ENCODE results near the gene LMF1.
"Not testable (repeated sequence)": the region's sequence is repeated elsewhere in the genome, so short reads cannot be mapped to it uniquely, and the experiment has no call there.

Gene LMF1

DNA sequence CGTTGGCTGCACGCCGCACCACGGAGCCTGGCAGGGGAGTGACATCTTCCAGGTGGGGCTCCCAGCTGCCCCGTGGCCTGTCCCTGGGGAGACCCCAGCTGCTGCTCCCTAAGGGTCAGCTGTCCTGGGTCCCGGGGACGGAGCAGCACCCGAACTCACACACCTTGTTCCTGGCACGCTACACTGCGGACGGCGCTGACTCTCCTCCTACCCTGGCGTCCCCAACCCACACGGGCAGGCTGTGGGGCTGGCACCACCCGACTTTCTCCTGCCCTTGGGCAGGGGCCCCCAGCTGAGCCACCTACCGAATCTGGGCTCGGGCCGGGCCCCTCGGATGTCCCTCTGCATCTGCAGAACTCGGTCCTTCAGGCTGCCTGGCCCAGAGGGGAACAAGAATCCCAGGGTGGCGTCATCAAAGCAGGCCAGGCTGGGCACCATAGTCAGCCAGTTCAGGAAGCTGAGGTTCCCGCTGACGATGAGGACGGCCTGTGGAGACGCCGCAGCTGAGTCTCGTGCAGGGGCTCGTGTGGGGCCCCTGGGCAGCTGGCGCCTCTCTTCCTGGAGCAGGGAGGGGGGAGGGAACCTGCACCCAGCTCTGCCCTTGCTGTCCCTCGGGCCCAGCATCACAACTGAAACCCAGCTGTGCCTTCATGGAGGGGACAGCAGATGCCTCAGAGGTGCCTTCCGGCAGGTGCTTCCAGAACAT is 99.8 kb downstream of the LMF1 start:
- H3K4me3 ChIP-seq (ENCODE audit: low read length) = no peak overlapping the region
- no peaks in the 10 kb centered on the region for H3K36me3 ChIP-seq (ENCODE audit: insufficient read depth, low read length)
- H3K27me3 ChIP-seq (ENCODE audit: insufficient read depth, low read length) = no peaks in the 10 kb centered on the region
- no peak overlapping the region for H3K27ac ChIP-seq (ENCODE audit: low read depth, low read length)
- 95% methylated on average over 31 of the region's 31 CpGs for WGBS
- no peak overlapping the region for H3K9ac ChIP-seq (ENCODE audit: low read depth, low read length)
- H3K4me1 ChIP-seq (ENCODE audit: insufficient read depth, low read length) = no peaks in the 10 kb centered on the region
- H3K9me3 ChIP-seq (ENCODE audit: insufficient read depth, low read depth, low read length) = no peaks in the 10 kb centered on the region

DNA sequence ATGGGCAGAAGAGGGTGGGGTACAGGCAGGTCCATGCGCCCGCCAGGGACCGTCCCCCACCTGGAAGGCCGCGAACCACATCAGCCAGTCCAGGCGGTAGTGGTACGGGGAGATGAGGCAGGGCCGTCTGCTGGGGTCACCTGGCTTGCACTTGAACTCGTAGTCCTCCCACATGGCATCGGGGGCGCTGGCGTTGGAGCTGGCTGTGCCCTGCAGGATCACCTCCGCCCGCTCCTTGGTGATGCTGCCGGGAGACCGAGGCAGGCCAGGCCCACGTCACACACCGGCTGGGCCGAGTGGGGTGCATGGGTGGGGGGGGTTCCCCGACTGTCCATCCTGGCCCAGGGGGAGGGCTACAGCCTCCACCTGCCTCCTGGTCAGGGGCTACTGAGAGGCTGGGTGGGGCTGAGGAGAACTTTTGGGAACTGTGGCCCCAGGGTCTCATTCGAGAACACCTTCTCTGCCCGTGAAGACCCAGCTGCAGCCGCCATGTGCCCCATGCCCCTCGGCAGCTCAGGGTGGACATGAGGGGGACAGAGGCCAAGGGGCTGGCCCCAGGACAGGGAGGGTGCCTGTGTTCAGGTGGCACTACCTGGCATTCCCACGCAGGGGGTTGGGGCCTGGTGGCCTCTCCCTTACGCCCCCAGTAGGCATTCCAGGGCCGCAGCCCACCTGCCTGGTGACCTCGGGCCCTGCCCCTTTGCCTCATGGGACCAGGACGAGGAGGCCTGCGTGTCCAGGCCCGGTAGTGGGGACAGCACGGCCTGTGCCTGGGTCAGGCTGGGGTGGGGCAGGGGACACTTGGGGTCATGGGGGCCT is 100.8 kb downstream of the LMF1 start:
- no peaks in the 10 kb centered on the region for H3K9me3 ChIP-seq (ENCODE audit: insufficient read depth, low read depth, low read length)
- WGBS = 96% methylated on average over 32 of the region's 32 CpGs

DNA sequence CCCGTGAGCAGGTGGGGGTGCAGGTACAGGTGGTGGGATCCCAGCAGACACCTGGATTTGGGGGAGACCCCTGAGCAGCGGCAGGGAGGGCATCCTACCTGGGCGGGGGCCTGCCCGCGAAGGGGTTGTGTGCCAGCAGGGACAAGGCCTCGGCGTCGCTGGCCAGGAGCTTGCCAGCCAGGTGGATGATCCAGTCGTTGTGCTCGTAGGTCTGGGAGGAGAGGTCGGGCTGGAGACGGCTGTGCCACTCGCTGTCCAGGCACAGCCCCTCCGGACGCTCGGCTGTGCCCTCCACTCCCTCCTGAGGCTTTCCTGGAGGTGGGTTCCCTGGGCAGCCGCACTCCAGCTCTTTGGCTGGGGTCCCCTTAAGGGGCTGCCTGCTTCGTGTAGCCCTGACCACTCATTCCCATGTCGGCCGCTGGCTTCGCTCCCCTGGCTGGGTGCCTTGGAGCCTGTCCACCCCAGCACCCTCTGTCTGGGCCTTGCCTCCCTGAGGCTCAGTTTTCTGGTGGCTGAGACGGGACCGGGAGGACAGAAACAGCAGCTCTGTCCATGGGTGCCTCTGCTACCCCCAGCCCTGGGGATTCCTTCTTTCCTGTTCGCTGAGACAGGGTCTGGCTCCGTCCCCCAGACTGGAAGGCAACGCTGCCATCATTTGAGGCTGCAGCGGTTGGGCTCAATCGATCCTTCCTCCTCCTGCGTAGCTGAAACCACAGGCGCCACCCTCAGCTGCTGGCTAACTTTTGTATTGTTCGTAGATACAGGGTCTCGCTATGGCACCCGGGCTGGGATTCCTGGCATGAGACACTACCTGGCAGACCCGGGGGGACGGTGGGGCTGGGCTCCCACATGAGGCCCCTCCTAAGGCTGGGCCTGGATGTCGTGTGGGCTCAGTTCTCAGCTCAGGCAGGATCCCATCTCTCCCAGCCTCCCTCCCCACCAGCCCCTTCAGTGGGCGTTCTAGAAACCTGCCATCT is 101.7 kb downstream of the LMF1 start:
- H3K36me3 ChIP-seq (ENCODE audit: insufficient read depth, low read length) = no peaks in the 10 kb centered on the region
- H3K9ac ChIP-seq (ENCODE audit: low read depth, low read length) = no peak overlapping the region
- no peaks in the 10 kb centered on the region for H3K9me3 ChIP-seq (ENCODE audit: insufficient read depth, low read depth, low read length)
- H3K27me3 ChIP-seq (ENCODE audit: insufficient read depth, low read length) = no peaks in the 10 kb centered on the region
- H3K4me1 ChIP-seq (ENCODE audit: insufficient read depth, low read length) = no peaks in the 10 kb centered on the region
- no peak overlapping the region for H3K27ac ChIP-seq (ENCODE audit: low read depth, low read length)
- H3K4me3 ChIP-seq (ENCODE audit: low read length) = no peak overlapping the region
- 94% methylated on average over 37 of the region's 37 CpGs for WGBS

More for the DNA sequence above, 100.8 kb downstream of the LMF1 start:
- no peak overlapping the region for H3K27ac ChIP-seq (ENCODE audit: low read depth, low read length)
- no peaks in the 10 kb centered on the region for H3K27me3 ChIP-seq (ENCODE audit: insufficient read depth, low read length)
- H3K36me3 ChIP-seq (ENCODE audit: insufficient read depth, low read length) = no peaks in the 10 kb centered on the region
- H3K4me3 ChIP-seq (ENCODE audit: low read length) = no peak overlapping the region
- no peaks in the 10 kb centered on the region for H3K4me1 ChIP-seq (ENCODE audit: insufficient read depth, low read length)
- H3K9ac ChIP-seq (ENCODE audit: low read depth, low read length) = no peak overlapping the region

DNA sequence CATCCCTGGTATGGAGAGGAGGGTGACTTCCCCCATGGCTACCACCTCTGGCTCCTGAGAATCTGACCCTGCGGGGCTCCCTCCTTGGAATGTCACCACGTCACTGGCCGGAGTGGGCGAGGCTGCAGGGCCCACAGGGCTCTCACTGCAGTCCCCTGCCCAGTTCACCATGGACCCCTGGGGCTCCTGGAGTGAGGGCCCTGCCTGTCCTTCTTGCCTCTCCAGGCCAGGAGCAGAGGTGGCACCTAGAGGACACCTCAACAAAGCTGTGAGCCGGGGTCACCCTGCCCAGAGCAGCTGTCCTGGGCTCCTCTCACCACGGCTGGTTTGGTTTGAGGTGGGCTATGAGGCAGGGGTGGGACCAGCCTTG is 102.4 kb downstream of the LMF1 start:
- H3K36me3 ChIP-seq (ENCODE audit: insufficient read depth, low read length) = no peaks in the 10 kb centered on the region
- H3K27me3 ChIP-seq (ENCODE audit: insufficient read depth, low read length) = no peaks in the 10 kb centered on the region
- no peak overlapping the region for H3K27ac ChIP-seq (ENCODE audit: low read depth, low read length)
- H3K4me3 ChIP-seq (ENCODE audit: low read length) = no peak overlapping the region
- H3K4me1 ChIP-seq (ENCODE audit: insufficient read depth, low read length) = no peaks in the 10 kb centered on the region
- H3K9me3 ChIP-seq (ENCODE audit: insufficient read depth, low read depth, low read length) = no peaks in the 10 kb centered on the region
- H3K9ac ChIP-seq (ENCODE audit: low read depth, low read length) = no peak overlapping the region
- WGBS = 88% methylated on average over 6 of the region's 6 CpGs

DNA sequence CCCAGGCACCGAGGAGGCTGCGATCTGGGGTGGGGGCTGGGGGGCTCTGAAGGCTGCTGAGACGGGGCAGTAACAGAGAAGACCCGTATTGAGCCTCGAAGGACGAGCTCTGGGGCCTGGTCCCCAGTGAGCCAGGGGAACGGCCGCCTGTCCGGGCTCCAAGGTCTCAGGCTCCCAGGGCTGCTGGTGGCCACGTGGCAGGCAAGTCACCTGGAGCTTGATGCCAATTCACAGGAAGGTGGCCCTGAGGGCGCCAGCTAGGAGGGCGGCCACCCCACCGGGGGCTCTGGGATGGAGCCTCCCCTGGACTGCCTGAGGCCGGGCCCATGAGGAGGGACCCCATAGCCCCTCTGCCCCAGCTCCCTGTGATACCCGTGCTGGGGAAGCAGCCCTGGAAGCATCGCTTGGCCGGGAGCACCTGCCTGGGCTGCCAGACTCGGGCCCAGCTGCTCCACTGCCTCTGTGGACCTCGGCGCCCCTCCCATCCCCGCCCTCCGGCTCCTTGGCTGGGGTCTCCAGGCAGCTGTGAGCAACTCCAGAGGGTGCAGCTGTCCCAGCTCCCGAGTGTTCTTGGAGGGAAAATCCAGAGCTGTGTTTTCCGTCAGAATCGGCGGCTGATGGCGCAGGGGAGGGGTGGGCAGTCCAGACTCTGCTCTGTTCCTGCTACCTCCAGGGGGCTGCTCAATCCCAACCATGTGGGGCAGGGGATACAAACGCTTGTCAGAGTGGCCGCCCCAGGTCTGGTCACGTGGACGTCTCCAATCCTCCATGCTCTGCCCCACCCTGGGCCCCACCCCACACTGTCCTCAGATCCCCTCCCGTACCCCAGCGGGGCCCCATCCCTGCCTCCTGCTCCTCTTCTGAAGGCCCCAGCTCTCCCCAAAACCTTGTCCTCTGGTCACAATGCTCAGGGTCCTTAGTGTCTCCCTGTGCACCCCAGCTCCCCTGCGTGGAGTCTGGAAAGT is 103.1 kb downstream of the LMF1 start:
- Histone ChIP-seq H3K27ac (ENCODE audit: low read depth, low read length) (no peak overlapping the region), H3K36me3 (ENCODE audit: insufficient read depth, low read length) (no peaks in the 10 kb centered on the region), H3K27me3 (ENCODE audit: insufficient read depth, low read length) (no peaks in the 10 kb centered on the region), H3K9me3 (ENCODE audit: insufficient read depth, low read depth, low read length) (no peaks in the 10 kb centered on the region), H3K4me3 (ENCODE audit: low read length) (no peak overlapping the region), H3K9ac (ENCODE audit: low read depth, low read length) (no peak overlapping the region), H3K4me1 (ENCODE audit: insufficient read depth, low read length) (no peaks in the 10 kb centered on the region)
- WGBS = 93% methylated on average over 34 of the region's 34 CpGs

DNA sequence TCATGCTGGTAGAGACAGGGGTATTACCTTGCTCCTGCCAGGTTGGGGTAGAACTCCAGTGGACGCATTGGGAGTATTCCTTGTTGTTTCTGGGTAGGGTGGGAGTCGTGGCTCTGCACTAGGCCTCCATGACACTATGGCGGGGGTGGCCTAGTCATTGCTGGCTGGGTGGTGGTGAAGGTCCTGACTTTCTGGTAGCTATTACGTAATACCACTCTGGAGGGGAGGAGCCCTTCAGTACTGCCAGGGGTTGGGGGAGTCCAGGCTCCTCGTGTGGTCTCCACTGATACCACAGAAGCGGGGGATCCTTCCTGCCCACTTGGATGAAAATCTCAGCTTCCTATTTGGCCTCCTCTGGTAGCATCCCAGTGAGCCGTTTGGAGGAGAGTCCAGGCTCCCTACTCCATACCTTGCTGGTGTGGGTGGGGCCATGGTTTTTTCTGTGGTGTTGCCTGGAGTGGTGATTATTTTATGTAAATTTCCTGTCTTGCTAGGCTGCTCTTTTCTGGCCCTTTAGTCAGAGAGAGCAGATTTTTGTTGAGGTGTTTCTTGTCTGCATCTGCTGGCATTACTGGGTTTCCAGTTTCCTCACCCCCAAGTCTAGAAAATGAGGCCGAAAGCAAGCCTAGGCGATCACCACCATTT is 104.4 kb downstream of the LMF1 start:
- H3K9me3 ChIP-seq (ENCODE audit: insufficient read depth, low read depth, low read length) = no peaks in the 10 kb centered on the region
- no peaks in the 10 kb centered on the region for H3K4me1 ChIP-seq (ENCODE audit: insufficient read depth, low read length)
- H3K27ac ChIP-seq (ENCODE audit: low read depth, low read length) = no peak overlapping the region
- H3K9ac ChIP-seq (ENCODE audit: low read depth, low read length) = no peak overlapping the region
- H3K36me3 ChIP-seq (ENCODE audit: insufficient read depth, low read length) = no peaks in the 10 kb centered on the region
- 94% methylated on average over 9 of the region's 9 CpGs for WGBS
- H3K27me3 ChIP-seq (ENCODE audit: insufficient read depth, low read length) = no peaks in the 10 kb centered on the region
- no peak overlapping the region for H3K4me3 ChIP-seq (ENCODE audit: low read length)

DNA sequence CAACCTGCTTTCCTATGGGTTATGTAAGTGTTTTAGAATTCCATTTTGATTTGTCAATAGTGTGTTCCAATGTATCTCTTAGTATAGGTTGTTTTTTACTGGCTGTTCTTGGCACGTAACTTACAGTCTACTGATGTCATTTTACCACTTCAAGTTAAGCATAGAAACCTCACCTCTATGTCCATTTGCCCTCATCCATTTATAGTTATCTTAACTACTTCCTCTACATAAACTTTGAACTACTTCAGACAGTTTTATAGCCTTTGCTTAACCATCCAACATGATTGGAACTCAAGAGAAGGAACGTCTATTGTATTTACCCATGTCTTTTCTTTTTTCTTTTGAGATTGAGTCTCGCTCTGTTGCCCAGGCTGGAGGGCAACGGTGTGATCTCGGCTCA is 105.8 kb downstream of the LMF1 start:
- no peaks in the 10 kb centered on the region for H3K9me3 ChIP-seq (ENCODE audit: insufficient read depth, low read depth, low read length)
- 93% methylated on average over 5 of the region's 5 CpGs for WGBS
- H3K4me3 ChIP-seq (ENCODE audit: low read length) = no peak overlapping the region
- no peak overlapping the region for H3K27ac ChIP-seq (ENCODE audit: low read depth, low read length)
- no peaks in the 10 kb centered on the region for H3K36me3 ChIP-seq (ENCODE audit: insufficient read depth, low read length)
- H3K27me3 ChIP-seq (ENCODE audit: insufficient read depth, low read length) = no peaks in the 10 kb centered on the region
- no peak overlapping the region for H3K9ac ChIP-seq (ENCODE audit: low read depth, low read length)
- H3K4me1 ChIP-seq (ENCODE audit: insufficient read depth, low read length) = no peaks in the 10 kb centered on the region

DNA sequence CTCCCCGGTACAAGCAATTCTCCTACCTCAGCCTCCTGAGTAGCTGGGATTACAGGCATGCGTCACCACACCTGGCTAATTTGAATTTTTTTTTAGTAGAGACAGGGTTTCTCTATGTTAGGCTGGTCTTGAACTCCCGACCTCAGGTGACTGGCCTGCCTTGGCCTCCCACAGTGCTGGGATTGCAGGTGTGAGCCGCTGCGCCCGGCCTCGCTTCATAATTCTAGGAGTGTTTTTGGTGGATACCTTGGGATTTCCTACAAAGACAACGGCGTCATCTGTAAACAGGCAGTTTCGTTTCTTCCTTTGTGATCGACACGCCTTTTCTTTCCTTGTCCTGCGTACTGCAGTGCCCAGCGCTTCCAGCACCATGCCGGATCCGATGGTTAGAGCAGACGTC is 109.3 kb downstream of the LMF1 start:
- WGBS = 94% methylated on average over 17 of the region's 17 CpGs
- no peaks in the 10 kb centered on the region for H3K27me3 ChIP-seq (ENCODE audit: insufficient read depth, low read length)
- no peak overlapping the region for H3K4me3 ChIP-seq (ENCODE audit: low read length)
- H3K4me1 ChIP-seq (ENCODE audit: insufficient read depth, low read length) = no peaks in the 10 kb centered on the region
- H3K27ac ChIP-seq (ENCODE audit: low read depth, low read length) = no peak overlapping the region
- no peaks in the 10 kb centered on the region for H3K36me3 ChIP-seq (ENCODE audit: insufficient read depth, low read length)
- peaks cover 11% of the 10 kb centered on the region; the same call in 1 of the 2 replicates for H3K9me3 ChIP-seq (ENCODE audit: insufficient read depth, low read depth, low read length)
- H3K9ac ChIP-seq (ENCODE audit: low read depth, low read length) = no peak overlapping the region

DNA sequence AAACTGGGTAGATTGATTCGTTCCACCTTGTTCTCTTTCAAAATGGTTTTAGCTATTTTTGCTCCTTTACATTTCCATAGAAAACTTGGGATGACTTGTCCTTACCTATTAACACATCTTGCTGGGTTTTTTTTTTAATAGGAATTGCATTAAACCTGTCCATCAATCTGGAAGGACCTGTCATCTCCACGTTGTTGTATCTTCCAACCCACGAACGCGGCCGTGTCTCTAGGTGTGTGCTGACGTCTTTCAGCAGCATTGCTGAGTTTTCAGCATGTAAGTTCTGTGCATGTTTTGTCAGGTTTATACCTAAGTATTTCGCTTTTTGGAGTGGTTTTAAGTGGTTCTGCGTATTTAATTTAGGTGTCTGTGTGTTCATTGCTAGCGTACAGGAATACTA is 109.9 kb downstream of the LMF1 start:
- Histone ChIP-seq H3K27ac (ENCODE audit: low read depth, low read length) (no peak overlapping the region), H3K4me3 (ENCODE audit: low read length) (no peak overlapping the region), H3K9me3 (ENCODE audit: insufficient read depth, low read depth, low read length) (peaks cover 11% of the 10 kb centered on the region; the same call in 1 of the 2 replicates), H3K36me3 (ENCODE audit: insufficient read depth, low read length) (no peaks in the 10 kb centered on the region), H3K4me1 (ENCODE audit: insufficient read depth, low read length) (no peaks in the 10 kb centered on the region), H3K9ac (ENCODE audit: low read depth, low read length) (no peak overlapping the region), H3K27me3 (ENCODE audit: insufficient read depth, low read length) (no peaks in the 10 kb centered on the region)
- 92% methylated on average over 10 of the region's 10 CpGs for WGBS

DNA sequence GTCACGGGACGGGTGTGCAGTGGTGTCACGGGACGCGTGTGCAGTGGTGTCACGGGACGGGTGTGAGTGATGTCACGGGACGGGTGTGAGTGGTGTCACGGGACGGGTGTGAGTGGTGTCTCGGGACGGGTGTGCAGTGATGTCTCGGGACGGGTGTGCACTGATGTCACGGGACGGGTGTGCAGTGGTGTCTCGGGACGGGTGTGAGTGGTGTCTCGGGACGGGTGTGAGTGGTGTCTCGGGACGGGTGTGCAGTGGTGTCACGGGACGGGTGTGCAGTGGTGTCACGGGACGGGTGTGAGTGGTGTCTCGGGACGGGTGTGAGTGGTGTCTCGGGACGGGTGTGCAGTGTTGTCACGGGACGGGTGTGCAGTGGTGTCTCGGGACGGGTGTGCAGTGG is 111.8 kb downstream of the LMF1 start:
- H3K27me3 ChIP-seq (ENCODE audit: insufficient read depth, low read length); H3K4me3 ChIP-seq (ENCODE audit: low read length); H3K27ac ChIP-seq (ENCODE audit: low read depth, low read length); H3K36me3 ChIP-seq (ENCODE audit: insufficient read depth, low read length); H3K4me1 ChIP-seq (ENCODE audit: insufficient read depth, low read length); H3K9ac ChIP-seq (ENCODE audit: low read depth, low read length): not testable (repeated sequence)
- peaks cover 11% of the 10 kb centered on the region; the same call in 1 of the 2 replicates for H3K9me3 ChIP-seq (ENCODE audit: insufficient read depth, low read depth, low read length)
- 94% methylated on average over 26 of the region's 35 CpGs for WGBS

Measured in HUES64 (cell line).